ENCODE data around the gene DUOX2. TPM values are rescaled to one million over a fixed set of nuclear protein-coding genes. Genes with fewer than 3 reads are reported as not detected.

Gene DUOX2
- total RNA-seq, 1 donor from 2014 or later: 0.05 TPM

DNA sequence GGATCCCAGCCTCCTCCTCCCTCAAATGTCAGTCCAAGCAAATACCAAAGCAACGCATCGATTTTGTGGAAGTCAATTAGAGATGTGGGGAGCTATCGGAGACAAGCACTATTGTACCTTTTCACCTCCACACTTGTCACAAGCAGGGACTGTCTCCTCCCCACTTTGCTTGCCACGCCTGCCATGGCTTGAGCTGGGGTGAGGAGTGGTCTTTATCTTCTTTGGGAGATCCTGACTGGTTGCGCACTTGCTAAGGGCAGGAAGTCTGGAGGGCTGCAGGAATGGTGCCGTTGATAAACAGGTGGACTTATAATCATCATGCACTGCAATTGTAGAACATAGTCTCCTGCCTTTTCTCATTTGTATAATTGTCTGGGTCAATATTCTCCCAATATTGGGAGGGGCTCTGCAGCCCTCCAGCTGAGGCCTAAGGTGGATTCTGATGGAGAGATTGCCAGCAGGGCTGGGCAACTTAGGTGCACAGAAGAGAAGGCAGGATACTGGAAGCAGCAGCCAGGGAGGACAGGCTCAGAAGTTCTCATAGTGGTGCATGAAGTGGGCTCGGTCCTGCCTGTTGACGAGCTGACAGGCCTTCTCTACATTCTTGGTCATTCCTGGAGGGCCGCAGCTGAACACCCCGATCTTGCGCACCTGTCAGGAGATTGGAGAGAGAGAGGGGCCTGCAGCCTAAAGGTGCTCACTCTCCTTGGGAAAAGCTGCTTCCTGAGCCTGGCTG is 20.2 kb downstream of the DUOX2 start:
- no peak for DNase-seq
- peaks cover 4% of the 10 kb centered on the region for H3K27me3 ChIP-seq (ENCODE audit: low read depth)
- TF ChIP-seq, protein P1, sequence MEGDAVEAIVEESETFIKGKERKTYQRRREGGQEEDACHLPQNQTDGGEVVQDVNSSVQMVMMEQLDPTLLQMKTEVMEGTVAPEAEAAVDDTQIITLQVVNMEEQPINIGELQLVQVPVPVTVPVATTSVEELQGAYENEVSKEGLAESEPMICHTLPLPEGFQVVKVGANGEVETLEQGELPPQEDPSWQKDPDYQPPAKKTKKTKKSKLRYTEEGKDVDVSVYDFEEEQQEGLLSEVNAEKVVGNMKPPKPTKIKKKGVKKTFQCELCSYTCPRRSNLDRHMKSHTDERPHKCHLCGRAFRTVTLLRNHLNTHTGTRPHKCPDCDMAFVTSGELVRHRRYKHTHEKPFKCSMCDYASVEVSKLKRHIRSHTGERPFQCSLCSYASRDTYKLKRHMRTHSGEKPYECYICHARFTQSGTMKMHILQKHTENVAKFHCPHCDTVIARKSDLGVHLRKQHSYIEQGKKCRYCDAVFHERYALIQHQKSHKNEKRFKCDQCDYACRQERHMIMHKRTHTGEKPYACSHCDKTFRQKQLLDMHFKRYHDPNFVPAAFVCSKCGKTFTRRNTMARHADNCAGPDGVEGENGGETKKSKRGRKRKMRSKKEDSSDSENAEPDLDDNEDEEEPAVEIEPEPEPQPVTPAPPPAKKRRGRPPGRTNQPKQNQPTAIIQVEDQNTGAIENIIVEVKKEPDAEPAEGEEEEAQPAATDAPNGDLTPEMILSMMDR (IDR thresholded peaks at IDR 0.05; ENCODE audit: borderline replicate concordance): no peak
- H3K4me1 ChIP-seq: peaks cover 1% of the 10 kb centered on the region
- no peak overlapping the region for H3K4me3 ChIP-seq
- no peaks in the 10 kb centered on the region for H3K9me3 ChIP-seq (replicated peaks)
- intact Hi-C loops (cut with micrococcal nuclease): no loop called here
- no peaks in the 10 kb centered on the region for H3K36me3 ChIP-seq
- no peak overlapping the region for H3K27ac ChIP-seq (replicated peaks)

DNA sequence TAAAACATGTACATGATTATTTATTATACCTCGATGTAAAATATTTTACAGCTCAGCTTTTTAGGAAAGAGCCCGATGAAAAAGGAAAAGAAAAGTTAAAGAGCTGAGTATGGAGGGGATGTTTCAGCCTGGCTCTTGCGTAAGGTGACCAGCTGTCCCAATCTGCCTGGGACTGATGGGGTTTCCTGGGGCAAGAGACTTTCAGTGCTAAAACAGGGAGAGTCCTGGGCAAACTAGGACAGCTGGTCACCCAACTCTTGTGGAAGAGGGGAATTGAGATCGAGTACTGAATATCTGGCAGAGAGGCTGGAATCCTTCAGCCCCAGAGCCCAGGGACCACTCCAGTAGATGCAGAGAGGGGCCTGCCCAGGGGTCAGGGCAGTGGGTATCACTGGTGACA is 21.0 kb downstream of the DUOX2 start:
- no peak overlapping the region for H3K27ac ChIP-seq (replicated peaks)
- H3K4me3 ChIP-seq: no peak overlapping the region
- TF ChIP-seq, protein P1 (IDR thresholded peaks at IDR 0.05; ENCODE audit: borderline replicate concordance): no peak
- DNase-seq: no peak
- H3K4me1 ChIP-seq: peaks cover 4% of the 10 kb centered on the region
- H3K27me3 ChIP-seq (ENCODE audit: low read depth): peaks cover 4% of the 10 kb centered on the region
- no peaks in the 10 kb centered on the region for H3K36me3 ChIP-seq
- no peaks in the 10 kb centered on the region for H3K9me3 ChIP-seq (replicated peaks)
- intact Hi-C loops (cut with micrococcal nuclease): no loop called here

DNA sequence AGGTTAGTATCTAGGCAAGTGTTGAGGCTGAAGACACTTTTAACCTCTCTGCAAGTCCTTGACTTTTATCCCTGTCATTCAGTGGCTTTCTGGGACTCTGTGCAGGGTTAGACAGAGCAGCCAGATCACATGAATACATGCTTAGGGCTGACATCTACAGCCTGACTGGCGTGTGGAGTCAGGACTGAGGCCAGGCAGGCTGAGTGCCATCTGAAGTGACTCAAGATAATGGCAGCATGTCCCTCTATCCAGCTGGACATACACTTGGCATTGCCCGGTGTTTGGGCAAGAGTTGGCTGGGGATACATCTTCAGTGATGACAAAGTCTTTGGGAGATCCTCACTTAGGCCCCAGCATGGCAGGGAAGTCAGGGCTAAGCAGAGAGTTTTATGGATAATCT is 22.4 kb downstream of the DUOX2 start:
- peak; percentile 43 for DNase-seq
- no peaks in the 10 kb centered on the region for H3K36me3 ChIP-seq
- intact Hi-C loops (cut with micrococcal nuclease): no loop called here
- no peaks in the 10 kb centered on the region for H3K9me3 ChIP-seq (replicated peaks)
- TF ChIP-seq, protein P1 (IDR thresholded peaks at IDR 0.05; ENCODE audit: borderline replicate concordance): no peak
- H3K27me3 ChIP-seq (ENCODE audit: low read depth): peaks cover 9% of the 10 kb centered on the region
- H3K4me1 ChIP-seq: peaks cover 4% of the 10 kb centered on the region
- H3K4me3 ChIP-seq: no peak overlapping the region
- H3K27ac ChIP-seq (replicated peaks): no peak overlapping the region

DNA sequence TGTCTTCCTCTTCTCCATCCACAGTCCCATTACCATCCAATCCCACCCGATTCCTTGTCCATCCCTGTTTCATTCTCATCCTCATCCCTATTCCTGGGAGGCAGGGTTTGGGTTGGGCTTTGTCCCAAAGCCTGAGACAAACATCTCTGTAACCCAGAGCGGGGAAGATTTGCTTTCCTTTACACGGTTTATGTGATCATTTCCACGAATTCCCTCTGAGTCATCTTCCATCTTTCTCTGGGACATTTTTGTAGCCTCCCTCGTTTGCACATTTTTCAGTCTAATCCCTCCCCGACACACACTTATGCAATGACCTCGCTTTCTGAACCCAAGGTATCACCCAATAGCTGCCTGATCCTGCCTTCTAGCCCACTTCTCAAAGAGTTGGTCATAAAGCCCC is 22.8 kb downstream of the DUOX2 start:
- no peak for DNase-seq
- intact Hi-C loops (cut with micrococcal nuclease): no loop called here
- TF ChIP-seq, protein P1 (IDR thresholded peaks at IDR 0.05; ENCODE audit: borderline replicate concordance): no peak
- H3K4me1 ChIP-seq: peaks cover 4% of the 10 kb centered on the region
- H3K27me3 ChIP-seq (ENCODE audit: low read depth): peaks cover 9% of the 10 kb centered on the region
- H3K9me3 ChIP-seq (replicated peaks): no peaks in the 10 kb centered on the region
- no peak overlapping the region for H3K27ac ChIP-seq (replicated peaks)
- no peaks in the 10 kb centered on the region for H3K36me3 ChIP-seq
- H3K4me3 ChIP-seq: no peak overlapping the region

DNA sequence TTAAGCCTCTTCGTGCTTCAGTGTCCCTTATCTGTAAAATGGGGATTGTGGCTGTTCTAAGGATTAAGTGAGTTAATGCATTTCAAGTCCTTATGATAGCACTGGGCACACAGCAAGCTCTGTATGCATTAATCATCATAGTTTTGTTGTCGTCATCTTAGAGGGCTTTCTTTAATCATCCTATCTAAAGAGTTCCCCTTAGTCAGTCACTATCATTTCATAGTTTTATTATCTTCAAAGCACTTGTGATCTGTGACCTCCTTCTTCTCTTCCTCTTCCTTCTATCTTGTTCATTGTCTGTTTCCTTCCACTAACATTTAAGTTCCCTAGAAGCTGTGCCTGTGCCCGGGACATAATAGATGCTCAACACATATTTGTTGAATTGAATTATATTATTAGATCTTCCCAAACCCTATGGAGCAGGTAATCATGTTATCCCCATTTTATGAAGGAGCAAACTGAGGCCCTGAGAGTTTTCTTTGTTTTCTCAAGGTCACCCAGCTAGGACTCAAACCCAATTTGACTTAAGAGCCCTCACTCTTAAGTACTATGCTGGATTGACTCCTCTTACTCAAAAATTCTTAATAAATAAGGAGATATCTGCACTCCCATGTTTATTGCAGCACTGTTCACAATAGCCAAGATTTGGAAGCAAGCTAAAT is 24.1 kb downstream of the DUOX2 start:
- H3K4me1 ChIP-seq: peaks cover 4% of the 10 kb centered on the region
- intact Hi-C loops (cut with micrococcal nuclease): no loop called here
- H3K9me3 ChIP-seq (replicated peaks): no peaks in the 10 kb centered on the region
- no peak for DNase-seq
- H3K27ac ChIP-seq (replicated peaks): no peak overlapping the region
- no peak overlapping the region for H3K4me3 ChIP-seq
- no peaks in the 10 kb centered on the region for H3K36me3 ChIP-seq
- TF ChIP-seq, protein P1 (IDR thresholded peaks at IDR 0.05; ENCODE audit: borderline replicate concordance): no peak
- peaks cover 9% of the 10 kb centered on the region for H3K27me3 ChIP-seq (ENCODE audit: low read depth)
